Measurements from ENCODE around the gene KEAP1.
"Not testable (repeated sequence)": the region's sequence is repeated elsewhere in the genome, so short reads cannot be mapped to it uniquely, and the experiment has no call there.

KEAP1 gene

GRCh38 chr19:10462557-10462956 lies 40.6 kb downstream of the KEAP1 start:
- Histone ChIP-seq H3K4me1 (ENCODE audit: control insufficient read depth, insufficient read depth, low read length) (peaks cover 4% of the 10 kb centered on the region; the same call in 1 of the 2 replicates), H3K36me3 (ENCODE audit: control insufficient read depth, insufficient read depth, low read length) (peaks cover 6% of the 10 kb centered on the region; the same call in 1 of the 2 replicates), H3K27ac (ENCODE audit: low read depth, low read length) (no peak overlapping the region), H3K4me3 (ENCODE audit: low read depth, low read length) (no peak overlapping the region), H3K9me3 (ENCODE audit: control insufficient read depth, insufficient read depth, low read depth, low read length) (no peaks in the 10 kb centered on the region), H3K27me3 (ENCODE audit: control insufficient read depth, insufficient read depth, low read length) (no peaks in the 10 kb centered on the region), H3K9ac (ENCODE audit: low read length) (no peak overlapping the region)

GRCh38 chr19:10462042-10462441 lies 41.1 kb downstream of the KEAP1 start:
- H3K4me1 ChIP-seq (ENCODE audit: control insufficient read depth, insufficient read depth, low read length); H3K9me3 ChIP-seq (ENCODE audit: control insufficient read depth, insufficient read depth, low read depth, low read length); H3K27ac ChIP-seq (ENCODE audit: low read depth, low read length); H3K36me3 ChIP-seq (ENCODE audit: control insufficient read depth, insufficient read depth, low read length); H3K9ac ChIP-seq (ENCODE audit: low read length); H3K27me3 ChIP-seq (ENCODE audit: control insufficient read depth, insufficient read depth, low read length): not testable (repeated sequence)
- peak overlapping the region; percentile 72 for H3K4me3 ChIP-seq (ENCODE audit: low read depth, low read length)

- no peaks in the 10 kb centered on the region for H3K9me3 ChIP-seq (ENCODE audit: control insufficient read depth, insufficient read depth, low read depth, low read length)
- peak overlapping the region; percentile 72 for H3K4me3 ChIP-seq (ENCODE audit: low read depth, low read length)
- H3K4me1 ChIP-seq (ENCODE audit: control insufficient read depth, insufficient read depth, low read length) = peaks cover 4% of the 10 kb centered on the region; the same call in 1 of the 2 replicates
- no peaks in the 10 kb centered on the region for H3K27me3 ChIP-seq (ENCODE audit: control insufficient read depth, insufficient read depth, low read length)
- H3K27ac ChIP-seq (ENCODE audit: low read depth, low read length) = no peak overlapping the region
- no peak overlapping the region for H3K9ac ChIP-seq (ENCODE audit: low read length)
- H3K36me3 ChIP-seq (ENCODE audit: control insufficient read depth, insufficient read depth, low read length) = 0 out of 2 replicates have a peak, but pooled peaks cover 2% of the 10 kb centered on the region
These were observed 41.9 kb downstream of the KEAP1 start for GRCh38 chr19:10461047-10461949.

GRCh38 chr19:10460714-10461046 lies 42.5 kb downstream of the KEAP1 start:
- H3K27ac ChIP-seq (ENCODE audit: low read depth, low read length) = no peak overlapping the region
- H3K36me3 ChIP-seq (ENCODE audit: control insufficient read depth, insufficient read depth, low read length) = 0 out of 2 replicates have a peak, but pooled peaks cover 2% of the 10 kb centered on the region
- H3K9ac ChIP-seq (ENCODE audit: low read length) = no peak overlapping the region
- no peaks in the 10 kb centered on the region for H3K27me3 ChIP-seq (ENCODE audit: control insufficient read depth, insufficient read depth, low read length)
- H3K4me3 ChIP-seq (ENCODE audit: low read depth, low read length) = no peak overlapping the region
- H3K9me3 ChIP-seq (ENCODE audit: control insufficient read depth, insufficient read depth, low read depth, low read length) = no peaks in the 10 kb centered on the region
- peaks cover 4% of the 10 kb centered on the region; the same call in 1 of the 2 replicates for H3K4me1 ChIP-seq (ENCODE audit: control insufficient read depth, insufficient read depth, low read length)

GRCh38 chr19:10458733-10459132 lies 44.4 kb downstream of the KEAP1 start:
- H3K36me3 ChIP-seq (ENCODE audit: control insufficient read depth, insufficient read depth, low read length); H3K9ac ChIP-seq (ENCODE audit: low read length); H3K27me3 ChIP-seq (ENCODE audit: control insufficient read depth, insufficient read depth, low read length); H3K4me3 ChIP-seq (ENCODE audit: low read depth, low read length); H3K27ac ChIP-seq (ENCODE audit: low read depth, low read length); H3K4me1 ChIP-seq (ENCODE audit: control insufficient read depth, insufficient read depth, low read length); H3K9me3 ChIP-seq (ENCODE audit: control insufficient read depth, insufficient read depth, low read depth, low read length): not testable (repeated sequence)

DNA sequence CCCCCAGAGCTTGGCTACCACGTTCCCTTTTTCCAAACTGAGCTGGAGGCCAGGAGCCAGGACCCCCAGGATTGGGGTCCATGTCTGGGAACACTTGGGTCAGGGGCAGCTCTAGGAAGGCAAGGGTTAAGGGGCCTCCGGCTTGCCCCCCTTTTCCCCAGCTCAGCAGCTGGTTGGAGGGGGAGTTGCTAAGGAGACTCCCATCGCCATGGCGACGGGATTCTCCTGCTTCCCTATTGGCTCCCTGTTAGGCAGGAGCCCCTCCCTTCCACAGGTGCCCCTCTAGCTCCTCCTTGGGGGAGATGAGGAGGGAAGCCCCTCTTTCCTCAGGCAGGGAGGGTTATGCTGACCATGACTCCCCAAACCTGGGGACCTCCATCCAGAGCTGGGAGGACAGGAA lies 48.9 kb downstream of the KEAP1 start:
- Histone ChIP-seq H3K9me3 (ENCODE audit: control insufficient read depth, insufficient read depth, low read depth, low read length) (no peaks in the 10 kb centered on the region), H3K4me1 (ENCODE audit: control insufficient read depth, insufficient read depth, low read length) (peaks cover 4% of the 10 kb centered on the region; the same call in 1 of the 2 replicates), H3K4me3 (ENCODE audit: low read depth, low read length) (no peak overlapping the region), H3K27me3 (ENCODE audit: control insufficient read depth, insufficient read depth, low read length) (no peaks in the 10 kb centered on the region), H3K27ac (ENCODE audit: low read depth, low read length) (no peak overlapping the region), H3K9ac (ENCODE audit: low read length) (no peak overlapping the region), H3K36me3 (ENCODE audit: control insufficient read depth, insufficient read depth, low read length) (no peaks in the 10 kb centered on the region)

DNA sequence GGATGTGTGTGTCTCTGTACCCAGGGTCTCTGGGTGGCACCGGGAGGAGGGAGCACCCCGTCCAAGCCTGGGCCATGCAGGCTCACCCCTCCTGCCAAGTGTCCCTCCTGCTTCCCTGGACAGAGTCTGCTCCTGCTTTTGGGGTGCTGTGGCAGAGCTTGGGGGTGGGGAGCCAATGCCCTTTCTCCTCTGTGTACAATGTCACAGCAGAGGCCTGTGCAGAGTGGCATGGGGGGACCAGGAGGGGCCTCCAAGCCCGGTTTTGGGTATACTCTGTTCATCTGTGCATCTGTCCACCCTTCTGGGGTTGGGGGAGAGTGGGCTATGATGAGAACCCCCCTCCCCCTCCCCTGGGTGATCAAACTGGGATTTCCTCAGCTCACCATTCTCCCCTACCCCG lies 49.3 kb downstream of the KEAP1 start:
- H3K4me3 ChIP-seq (ENCODE audit: low read depth, low read length) = no peak overlapping the region
- no peaks in the 10 kb centered on the region for H3K9me3 ChIP-seq (ENCODE audit: control insufficient read depth, insufficient read depth, low read depth, low read length)
- H3K27ac ChIP-seq (ENCODE audit: low read depth, low read length) = no peak overlapping the region
- no peaks in the 10 kb centered on the region for H3K36me3 ChIP-seq (ENCODE audit: control insufficient read depth, insufficient read depth, low read length)
- H3K9ac ChIP-seq (ENCODE audit: low read length) = no peak overlapping the region
- peaks cover 4% of the 10 kb centered on the region; the same call in 1 of the 2 replicates for H3K4me1 ChIP-seq (ENCODE audit: control insufficient read depth, insufficient read depth, low read length)
- H3K27me3 ChIP-seq (ENCODE audit: control insufficient read depth, insufficient read depth, low read length) = no peaks in the 10 kb centered on the region

- no peak overlapping the region for H3K4me3 ChIP-seq (ENCODE audit: low read depth, low read length)
- H3K36me3 ChIP-seq (ENCODE audit: control insufficient read depth, insufficient read depth, low read length) = no peaks in the 10 kb centered on the region
- no peaks in the 10 kb centered on the region for H3K9me3 ChIP-seq (ENCODE audit: control insufficient read depth, insufficient read depth, low read depth, low read length)
- no peaks in the 10 kb centered on the region for H3K27me3 ChIP-seq (ENCODE audit: control insufficient read depth, insufficient read depth, low read length)
- no peak overlapping the region for H3K27ac ChIP-seq (ENCODE audit: low read depth, low read length)
- peaks cover 4% of the 10 kb centered on the region; the same call in 1 of the 2 replicates for H3K4me1 ChIP-seq (ENCODE audit: control insufficient read depth, insufficient read depth, low read length)
- H3K9ac ChIP-seq (ENCODE audit: low read length) = no peak overlapping the region
These were observed 50.2 kb downstream of the KEAP1 start for GRCh38 chr19:10452726-10453618.

- no peak overlapping the region for H3K9ac ChIP-seq (ENCODE audit: low read length)
- peaks cover 4% of the 10 kb centered on the region; the same call in 1 of the 2 replicates for H3K4me1 ChIP-seq (ENCODE audit: control insufficient read depth, insufficient read depth, low read length)
- no peaks in the 10 kb centered on the region for H3K36me3 ChIP-seq (ENCODE audit: control insufficient read depth, insufficient read depth, low read length)
- H3K4me3 ChIP-seq (ENCODE audit: low read depth, low read length) = no peak overlapping the region
- H3K27me3 ChIP-seq (ENCODE audit: control insufficient read depth, insufficient read depth, low read length) = no peaks in the 10 kb centered on the region
- H3K27ac ChIP-seq (ENCODE audit: low read depth, low read length) = no peak overlapping the region
- H3K9me3 ChIP-seq (ENCODE audit: control insufficient read depth, insufficient read depth, low read depth, low read length) = no peaks in the 10 kb centered on the region
These were observed 52.1 kb downstream of the KEAP1 start for GRCh38 chr19:10450853-10451609.

DNA sequence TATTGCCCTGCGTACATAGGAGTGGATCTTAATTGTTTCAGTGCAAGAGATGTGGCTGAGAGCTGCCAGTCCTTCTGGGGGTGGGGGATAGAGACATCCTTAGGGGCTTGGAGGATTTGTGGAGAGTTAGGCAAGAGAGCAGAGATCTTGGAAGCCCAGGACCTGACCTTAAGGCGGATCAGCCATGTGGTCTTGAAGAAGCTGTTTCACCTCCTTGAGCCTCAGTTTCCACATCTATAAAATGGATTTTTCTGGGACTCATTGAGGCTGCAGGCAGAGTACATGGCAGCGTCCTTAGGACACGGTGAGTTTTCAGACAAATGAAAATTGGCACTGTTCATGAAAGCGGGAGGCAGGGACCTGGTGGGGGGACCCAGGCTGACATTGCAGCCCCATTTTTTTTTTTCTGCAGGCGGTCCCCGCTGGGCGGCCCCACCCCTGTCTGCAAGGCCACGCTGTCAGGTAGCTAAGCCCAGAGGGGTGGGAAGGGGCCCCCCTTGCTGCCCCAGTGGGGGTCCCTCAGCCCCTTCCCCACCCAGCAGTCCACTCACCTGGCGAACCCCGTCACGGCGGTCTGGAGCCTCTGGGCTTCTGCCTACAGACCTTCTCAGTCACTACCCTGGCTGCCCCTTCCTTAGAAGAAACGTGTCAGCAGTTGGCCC lies 52.8 kb downstream of the KEAP1 start:
- Histone ChIP-seq H3K9ac (ENCODE audit: low read length) (no peak overlapping the region), H3K27me3 (ENCODE audit: control insufficient read depth, insufficient read depth, low read length) (no peaks in the 10 kb centered on the region), H3K27ac (ENCODE audit: low read depth, low read length) (no peak overlapping the region), H3K36me3 (ENCODE audit: control insufficient read depth, insufficient read depth, low read length) (no peaks in the 10 kb centered on the region), H3K4me1 (ENCODE audit: control insufficient read depth, insufficient read depth, low read length) (peaks cover 4% of the 10 kb centered on the region; the same call in 1 of the 2 replicates), H3K9me3 (ENCODE audit: control insufficient read depth, insufficient read depth, low read depth, low read length) (no peaks in the 10 kb centered on the region), H3K4me3 (ENCODE audit: low read depth, low read length) (no peak overlapping the region)

All from HUES6 (cell line).